HG03039 (cell line): ENCODE measurements around the gene TNF.
"Not testable (repeated sequence)": the region's sequence is repeated elsewhere in the genome, so short reads cannot be mapped to it uniquely, and the experiment has no call there.

ENCODE experiments used
- ATAC-seq: cut with Tn5 transposase; IDR thresholded peaks from one replicate; pipeline ENCODE4 v1.9.1; 2021; ENCODE audit warnings: mild to moderate bottlenecking, moderate library complexity; ENCODE audit not compliant: unreplicated experiment

Gene TNF

DNA sequence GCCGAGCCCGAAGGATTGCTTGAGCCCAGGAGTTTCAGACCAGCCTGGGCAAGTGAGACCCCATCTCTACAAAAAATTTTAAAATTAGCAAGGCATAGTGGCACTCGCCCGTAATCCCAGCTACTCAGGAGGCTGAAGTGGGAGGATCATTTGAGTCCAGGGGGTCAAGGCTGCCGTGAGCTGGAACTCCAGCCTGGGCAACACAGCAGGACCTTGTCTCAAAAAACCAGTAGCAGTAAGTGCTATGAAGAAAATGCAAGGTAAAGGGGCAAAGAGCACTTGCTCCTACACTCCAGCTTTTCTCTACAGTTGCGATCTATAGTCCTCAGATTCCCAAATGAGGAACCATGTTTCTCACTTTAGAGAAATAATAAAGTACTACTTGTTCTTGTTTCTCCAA lies 31.7 kb upstream of the TNF start:
- ATAC-seq, result no peak

DNA sequence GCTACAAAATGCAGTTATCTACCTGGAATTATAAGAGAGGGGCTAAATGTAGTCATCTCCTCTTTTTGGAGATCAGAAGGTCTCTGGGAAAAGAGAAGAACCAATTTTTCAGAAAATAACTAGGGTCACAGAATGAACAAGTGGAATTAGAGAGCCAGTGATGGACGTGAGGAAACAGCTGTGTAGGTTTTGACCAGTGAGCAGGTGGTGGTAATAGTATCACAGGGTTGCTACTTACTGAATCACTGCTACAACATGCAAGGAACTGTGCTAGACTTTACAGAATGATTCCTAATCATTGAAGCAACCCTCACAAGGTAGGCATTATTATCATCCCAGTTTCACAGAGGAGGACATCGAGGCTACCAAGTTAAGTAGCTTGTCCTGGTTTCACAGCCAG lies 30.7 kb upstream of the TNF start:
- no peak for ATAC-seq

DNA sequence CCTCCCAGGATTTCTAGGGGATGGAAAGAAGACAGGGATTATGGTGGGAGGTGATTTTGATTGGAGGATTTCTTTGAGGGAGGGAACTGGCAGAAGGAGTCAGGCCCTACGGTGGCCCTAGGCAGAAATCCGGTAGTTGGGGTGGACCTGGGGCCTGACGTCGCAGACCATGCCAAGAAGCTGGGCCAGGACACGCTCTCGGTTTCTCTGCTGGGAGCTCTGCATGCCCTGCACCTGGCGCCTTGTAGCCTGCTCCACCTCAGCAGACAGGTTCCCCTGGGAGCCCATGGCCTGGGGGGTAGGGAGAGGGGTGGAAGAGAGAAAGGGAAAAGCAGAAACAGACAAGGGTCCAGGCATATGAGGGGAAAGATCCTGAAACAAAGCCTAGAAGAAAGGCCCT lies 30.1 kb upstream of the TNF start:
- ATAC-seq, result no peak

DNA sequence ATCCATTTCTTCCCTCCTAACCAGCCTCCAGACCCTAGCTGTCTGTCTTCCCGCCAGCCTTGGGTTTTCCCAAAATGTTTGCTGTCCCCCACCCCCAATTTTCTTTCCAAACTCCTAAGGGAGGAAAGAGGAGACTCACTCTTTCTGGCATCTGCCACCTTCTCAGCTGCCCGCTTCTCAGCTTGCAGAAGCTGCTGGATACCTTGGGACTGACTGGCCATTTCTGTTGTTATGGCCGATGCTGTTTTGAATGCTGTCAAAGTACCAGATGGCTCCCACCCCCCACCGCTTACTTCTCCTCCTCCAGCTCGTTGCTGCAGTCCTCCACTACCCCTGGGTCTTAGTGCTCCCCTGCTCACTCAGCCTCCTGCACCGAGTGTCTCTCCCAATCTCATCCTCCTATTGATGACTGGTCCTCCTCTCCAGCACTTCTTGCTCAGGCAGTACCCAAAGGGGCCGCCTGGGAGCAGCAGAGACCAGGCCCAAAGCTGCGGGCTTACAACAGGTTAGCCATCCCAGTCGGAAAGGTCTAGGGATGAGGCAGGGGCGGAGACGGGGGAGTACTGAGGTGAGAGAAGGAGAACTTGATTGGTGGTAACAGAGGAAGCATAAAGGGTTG lies 28.9 kb upstream of the TNF start, which contains the start of gene ATP6V1G2:
Gene ATP6V1G2 (minus strand): TSS at position 270 of the 619 bp plus-strand sequence. CDS start 49 bp downstream, at position 221.
- peak; percentile 39 for ATAC-seq

DNA sequence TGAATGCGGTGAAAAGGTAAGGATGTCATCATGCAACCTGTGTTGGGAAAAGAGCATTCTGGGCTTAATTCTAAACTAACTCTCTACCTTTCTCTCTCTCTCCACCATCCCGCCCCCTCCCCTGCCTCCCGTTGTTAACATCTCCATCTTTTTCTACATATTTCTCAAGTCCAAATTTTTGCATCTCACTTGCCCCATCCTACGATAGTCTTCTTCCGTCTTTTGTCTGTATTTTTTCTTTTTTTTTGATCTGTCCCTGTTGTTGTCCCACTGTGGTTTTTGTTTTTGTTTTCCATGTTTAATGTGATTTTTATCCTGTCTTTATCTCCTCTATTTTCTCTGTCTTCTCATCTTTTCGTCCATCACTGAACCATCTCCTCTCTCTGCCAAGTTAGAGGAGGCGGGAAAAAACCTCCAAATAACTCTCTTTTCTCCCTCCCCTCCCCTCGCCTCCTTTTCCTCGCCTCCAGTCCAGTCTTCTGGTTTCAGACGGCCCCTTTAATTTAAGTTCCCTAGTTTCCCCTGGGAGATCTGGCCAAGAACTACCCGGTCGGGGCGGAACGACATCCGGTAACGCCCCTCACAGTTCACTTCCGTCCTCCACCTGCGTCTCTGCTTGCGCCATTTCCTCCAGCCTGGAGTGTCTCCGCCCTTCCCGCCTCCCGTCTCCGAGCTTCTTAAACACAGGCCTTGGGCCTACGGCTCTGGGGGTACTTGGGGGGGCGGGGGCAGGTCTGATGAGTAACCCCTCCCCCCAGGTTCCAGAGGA lies 28.2 kb upstream of the TNF start, which contains the start of gene NFKBIL1:
Gene NFKBIL1 (plus strand): TSS at position 651 of the 769 bp plus-strand sequence. CDS start 87 bp downstream, at position 738.
- ATAC-seq, result no peak

DNA sequence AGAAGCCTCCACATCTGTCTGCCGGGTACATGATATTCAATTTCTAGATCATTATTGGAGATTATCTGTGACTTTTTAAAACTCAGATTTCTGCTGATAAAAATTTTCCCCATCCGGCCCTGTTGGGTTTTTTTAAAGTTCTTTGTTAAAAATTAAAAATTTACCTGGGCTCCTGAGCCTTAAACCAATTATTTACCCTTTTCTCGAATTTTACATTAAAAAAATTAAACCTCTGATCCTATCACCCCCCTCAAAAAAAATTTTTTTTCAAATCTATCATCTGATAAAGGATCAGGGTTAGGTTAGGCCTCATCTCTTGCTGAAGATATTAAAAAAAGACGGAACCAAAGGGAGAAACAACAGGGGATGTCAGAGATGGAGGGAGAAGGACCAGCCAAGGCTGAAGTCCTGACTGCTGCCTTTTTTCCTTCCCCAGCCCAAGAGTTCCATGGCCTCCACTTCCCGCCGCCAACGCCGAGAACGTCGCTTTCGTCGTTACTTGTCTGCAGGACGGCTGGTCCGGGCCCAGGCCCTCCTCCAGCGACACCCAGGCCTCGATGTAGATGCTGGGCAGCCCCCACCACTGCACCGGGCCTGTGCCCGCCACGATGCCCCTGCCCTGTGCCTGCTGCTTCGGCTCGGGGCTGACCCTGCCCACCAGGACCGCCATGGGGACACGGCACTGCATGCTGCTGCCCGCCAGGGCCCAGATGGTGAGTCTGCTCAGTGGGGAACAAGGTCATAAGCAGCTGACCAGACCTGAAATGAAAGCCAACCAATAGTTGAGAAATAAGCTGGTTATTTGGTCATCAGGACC lies 27.4 kb upstream of the TNF start:
- ATAC-seq, result no peak

DNA sequence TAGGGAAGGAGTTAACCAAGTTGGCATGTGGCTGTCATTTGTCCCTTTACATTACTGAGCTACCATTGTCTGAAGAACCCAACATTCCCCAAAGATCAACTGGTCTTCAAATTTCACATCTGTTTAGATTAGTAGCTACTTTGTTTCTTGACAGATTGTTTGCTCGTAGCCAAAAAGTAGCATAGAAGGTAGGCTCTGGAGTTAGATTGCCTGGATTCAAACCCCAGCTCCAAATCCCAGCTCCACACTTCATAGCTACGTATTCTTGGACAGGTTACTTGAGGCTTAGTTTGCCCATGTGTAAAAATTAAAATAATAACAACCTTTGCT lies 26.9 kb upstream of the TNF start:
- ATAC-seq, result no peak

DNA sequence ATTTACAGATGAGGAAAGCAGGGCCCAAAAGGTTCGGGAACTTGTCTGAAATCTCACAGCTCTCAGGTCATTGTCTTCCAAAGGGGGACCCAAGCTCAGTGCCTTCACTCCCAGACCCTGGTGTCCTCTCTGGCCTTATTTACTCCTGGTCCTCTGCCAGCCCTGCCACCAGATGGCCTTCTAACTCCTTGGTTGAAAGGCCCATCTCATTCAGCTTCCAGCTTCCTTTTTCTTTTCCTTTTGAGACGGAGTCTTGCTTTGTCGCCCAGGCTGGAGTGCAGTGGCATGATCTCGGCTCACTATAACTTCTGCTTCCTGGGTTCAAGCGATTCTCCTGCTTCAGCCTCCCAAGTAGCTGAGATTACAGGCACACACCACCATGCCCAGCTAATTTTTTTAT lies 24.0 kb upstream of the TNF start:
- ATAC-seq, result not testable (repeated sequence)

DNA sequence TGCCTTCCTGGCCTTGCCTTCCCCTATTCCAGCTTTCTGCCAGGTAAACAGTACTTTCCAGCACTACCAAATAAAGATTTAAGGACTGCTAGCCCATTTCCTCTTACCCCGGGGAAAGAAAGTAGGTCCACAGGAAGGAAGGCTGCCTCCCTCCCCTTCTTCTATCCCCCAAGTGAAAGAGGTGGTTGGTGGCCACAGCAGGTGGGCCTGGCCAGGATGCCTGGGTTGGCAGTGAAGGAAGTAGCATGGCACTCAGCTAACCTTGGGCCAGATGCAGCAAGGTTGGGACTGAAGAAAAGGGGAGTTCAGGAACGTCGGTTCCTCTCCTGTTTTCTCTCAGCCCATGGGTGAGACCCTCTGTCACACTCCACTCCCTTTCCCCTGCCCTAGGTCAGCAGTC lies 19.1 kb upstream of the TNF start:
- no peak for ATAC-seq

DNA sequence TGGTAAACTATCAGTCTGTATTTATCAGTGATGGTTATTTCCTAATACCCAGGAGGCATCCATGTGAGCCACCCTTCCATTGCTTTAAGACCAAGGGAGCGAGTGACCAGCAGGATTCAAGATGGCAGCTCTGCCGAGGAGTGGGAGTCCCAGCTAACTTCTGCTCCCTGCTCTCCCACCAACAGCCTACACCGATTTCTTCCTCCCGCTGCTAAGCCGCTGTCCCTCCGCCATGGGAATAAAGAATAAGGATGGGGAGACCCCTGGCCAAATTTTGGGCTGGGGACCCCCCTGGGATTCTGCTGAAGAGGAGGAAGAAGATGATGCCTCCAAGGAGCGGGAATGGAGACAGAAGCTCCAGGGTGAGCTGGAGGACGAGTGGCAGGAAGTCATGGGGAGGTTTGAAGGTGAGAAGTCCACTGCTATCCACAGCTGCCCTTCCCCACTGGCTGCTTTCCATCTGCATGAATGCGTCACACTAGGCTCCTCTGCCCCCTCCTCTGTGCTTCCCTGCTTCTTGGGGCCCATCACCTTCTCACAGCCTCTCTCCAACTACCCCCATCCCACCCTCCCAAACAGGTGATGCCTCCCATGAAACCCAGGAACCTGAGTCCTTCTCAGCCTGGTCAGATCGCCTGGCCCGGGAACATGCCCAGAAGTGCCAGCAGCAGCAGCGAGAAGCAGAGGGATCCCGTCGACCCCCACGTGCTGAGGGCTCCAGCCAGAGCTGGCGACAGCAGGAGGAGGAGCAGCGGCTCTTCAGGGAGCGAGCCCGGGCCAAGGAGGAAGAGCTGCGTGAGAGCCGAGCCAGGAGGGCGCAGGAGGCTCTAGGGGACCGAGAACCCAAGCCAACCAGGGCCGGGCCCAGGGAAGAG lies 17.7 kb upstream of the TNF start:
- no peak for ATAC-seq

DNA sequence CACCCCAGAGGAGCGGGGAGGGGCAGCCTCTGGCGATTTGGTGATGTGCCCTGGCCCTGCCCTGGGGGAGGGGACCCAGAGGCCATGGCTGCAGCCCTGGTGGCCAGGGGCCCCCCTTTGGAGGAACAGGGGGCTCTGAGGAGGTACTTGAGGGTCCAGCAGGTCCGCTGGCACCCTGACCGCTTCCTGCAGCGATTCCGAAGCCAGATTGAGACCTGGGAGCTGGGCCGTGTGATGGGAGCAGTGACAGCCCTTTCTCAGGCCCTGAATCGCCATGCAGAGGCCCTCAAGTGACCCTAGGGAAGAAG lies 17.1 kb upstream of the TNF start:
- ATAC-seq, result no peak

DNA sequence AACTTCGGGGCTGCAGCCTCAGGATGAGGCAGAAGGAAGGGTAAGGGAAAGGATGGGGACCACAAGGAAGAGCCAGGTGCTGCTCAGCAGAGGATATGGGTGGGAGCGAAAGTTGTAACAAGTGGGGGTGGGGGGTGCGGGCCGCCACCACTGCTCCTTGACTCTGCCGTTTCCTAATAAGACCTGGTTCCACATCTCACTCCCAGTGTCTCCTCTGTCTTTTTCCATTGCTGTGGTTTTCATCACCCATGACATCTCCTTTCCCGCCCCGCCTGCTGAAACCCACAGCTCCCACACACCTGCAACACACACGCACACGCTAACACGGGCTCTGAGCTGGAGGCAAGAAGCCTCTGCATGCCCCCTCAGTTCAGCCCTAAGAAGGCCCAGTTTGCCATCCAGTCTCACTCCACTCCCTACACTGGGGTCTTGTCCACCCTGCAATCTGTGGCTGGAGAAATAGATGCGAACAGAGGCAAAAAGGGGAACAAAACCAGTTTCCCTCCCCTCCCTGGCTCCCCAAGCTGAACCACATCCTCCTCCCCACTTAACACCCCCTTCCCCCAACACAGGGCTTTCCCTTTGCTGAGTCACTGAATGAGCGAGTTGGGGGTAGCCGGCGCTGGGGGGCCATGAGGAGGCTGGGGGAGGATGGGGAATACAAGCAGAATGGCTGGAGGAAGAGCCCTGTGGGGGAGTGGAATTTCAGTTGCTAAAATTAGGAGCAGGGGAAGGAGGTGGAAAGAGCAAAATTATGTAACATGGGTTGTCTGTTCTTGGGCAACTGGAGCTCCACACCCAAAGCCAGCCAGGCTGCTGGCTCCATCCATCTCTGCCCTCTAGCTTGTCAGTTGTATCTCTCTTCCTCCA lies 16.5 kb upstream of the TNF start:
- no peak for ATAC-seq

DNA sequence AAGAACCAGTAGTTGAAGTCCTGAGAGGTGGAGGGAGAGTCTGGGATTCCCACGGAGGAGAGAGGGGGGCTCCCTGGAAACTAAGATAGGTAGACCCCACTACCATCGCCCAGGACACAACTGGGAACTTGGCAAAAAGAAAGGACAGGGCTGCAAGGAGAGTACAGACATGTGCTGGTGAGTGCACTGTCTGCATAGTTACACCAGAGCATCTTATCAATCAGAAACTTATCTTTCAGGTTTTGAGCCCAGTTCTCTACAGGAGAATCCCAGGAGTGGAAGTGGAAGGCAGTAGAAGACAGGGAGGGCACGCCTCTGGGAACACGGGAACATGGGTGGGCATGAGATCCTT lies 15.8 kb upstream of the TNF start:
- no peak for ATAC-seq

DNA sequence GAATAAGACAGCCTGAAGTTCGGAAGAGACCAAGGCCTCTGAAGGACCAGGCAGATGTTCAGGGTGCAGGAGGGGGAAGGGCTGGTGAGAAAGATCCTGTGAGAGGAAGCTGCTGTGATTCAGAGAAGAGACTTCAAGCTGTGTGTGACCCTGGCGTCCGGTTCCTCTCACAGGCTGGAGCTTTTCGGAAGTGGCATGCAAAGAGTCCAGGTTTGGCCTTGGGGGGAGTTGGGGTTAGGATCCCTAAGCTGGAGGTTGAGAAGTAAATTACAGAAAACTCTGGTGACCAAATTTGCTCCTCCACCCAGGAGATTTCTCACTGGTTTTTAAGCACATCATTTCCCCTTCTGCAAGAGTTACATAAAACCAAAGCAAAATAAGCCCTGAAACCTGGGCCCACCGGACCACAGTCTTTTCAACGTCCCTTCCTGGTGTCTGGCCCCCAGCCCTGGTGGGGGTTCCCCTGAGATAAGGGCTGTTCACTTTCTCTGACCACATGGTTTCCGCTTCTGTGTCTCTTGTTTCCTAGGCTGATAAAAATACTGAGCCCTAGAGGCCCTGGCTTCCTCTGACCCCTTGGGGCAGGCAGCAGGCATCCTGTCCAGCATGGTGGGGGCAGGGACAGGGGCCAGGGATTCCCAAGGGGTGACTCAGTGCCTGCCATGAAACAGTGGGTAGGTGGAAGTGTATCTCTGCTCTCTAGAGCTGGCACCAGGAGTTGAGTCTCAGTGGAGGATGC lies 15.2 kb upstream of the TNF start:
- ATAC-seq, result peak; percentile 36

DNA sequence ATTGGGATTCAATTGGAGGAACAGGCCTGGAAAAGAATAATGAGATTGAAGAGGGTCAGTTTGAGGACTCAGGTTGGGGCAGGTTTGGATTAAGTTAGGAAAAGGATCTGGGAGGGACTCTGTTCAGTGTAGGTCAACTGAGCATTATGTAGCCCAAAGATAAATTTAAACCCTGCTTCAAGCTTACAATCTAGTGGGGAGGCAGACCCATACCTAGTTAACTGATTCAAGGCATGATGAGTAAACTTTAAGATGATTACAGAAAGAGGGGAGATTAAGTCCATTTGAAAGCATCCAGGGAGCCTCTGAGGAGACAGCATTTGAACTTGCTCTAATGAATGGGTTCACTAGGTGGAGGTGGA lies 14.7 kb upstream of the TNF start:
- ATAC-seq, result no peak

DNA sequence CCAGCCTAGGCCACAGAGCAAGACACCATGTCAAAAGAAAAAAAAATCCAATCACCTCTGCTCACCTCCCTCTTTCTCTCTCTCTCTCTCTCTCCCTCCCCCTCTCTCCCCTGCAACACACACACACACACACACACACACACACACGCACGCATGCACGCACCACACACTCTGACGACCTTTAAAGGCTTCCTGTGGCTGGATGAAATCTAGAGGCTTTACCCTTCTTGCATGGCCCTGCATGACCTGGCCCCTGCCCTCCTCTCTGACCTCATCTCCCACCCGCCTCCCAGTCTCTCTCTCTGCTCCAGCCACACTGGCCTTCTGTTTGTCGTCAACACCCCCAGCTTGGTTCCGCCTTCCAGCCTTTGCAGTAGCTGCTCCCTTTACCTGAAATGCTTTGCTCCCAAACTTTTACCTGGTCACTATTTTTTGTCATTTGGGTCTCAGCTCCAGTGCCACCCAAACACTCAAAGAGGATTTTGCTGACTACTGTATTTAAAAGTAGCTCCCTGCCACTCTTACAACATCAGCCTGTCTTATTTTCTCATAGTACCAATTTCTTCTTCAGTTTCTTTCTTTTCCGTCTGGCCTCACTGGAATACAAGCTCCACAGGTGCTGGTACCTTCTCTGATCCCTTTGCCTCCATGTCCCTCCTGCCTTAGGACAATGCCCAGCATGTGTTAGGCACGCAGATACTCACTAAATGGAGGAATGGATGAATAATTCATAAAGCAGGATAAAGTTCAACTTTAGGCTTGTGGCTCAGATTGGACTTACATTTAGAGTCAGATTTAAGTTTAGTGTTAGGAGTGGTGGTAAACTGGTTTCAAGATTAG lies 7.6 kb upstream of the TNF start:
- no peak for ATAC-seq

DNA sequence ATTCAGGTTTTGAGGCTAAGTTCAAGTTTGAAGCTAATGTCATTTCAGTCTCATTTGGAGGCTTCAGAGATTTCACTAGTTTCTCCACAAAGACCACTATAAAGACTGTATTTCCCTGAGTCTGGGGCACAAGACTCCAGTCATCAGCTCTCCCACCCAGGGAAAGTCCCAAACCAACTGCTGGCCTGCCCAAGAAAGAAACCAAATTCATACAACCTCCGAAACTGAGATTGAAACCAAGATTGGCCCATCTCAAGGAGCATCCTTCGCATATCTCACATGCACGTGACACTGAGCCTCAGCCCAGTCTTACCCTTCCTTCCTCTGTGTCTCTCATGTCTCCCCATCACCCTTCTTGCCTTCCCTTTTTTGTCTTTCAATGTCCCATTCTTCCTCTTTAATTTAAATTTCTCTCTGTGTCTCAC lies 6.8 kb upstream of the TNF start:
- ATAC-seq, result peak; percentile 51

DNA sequence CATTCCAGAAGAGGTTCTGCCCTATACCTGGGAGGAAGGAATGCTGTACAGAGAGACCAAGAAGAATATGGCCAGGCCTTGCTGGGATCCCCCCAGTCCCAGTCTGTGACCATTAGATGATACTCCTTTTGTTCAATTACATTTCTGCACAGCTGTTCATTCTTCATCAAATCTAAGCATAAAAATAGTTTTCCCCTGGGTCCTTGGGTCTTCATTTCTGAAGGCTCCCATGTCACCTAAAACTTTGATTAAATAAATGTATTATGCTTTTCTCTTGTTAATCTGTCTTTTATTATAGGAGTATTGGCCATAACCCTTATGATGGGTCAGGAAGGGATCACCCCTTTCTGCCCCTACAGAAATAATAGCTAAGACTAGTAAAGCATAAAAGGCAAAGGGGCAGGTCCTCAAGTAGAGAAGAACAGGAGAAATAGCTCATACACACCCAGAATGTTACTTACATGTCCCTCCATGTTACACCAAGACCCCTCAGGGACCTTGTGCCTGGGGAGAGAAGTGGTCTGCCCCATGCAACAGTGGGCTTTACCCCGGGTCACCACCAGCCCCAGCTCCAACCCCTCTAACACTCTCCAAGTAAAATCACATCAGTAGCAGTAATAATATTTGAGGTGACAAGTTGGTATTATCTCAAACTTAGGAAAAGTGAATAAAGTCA lies 5.4 kb upstream of the TNF start:
- no peak for ATAC-seq
